ENCODE data around the gene IL1R2. TPM values are rescaled to one million over a fixed set of nuclear protein-coding genes. Genes with fewer than 3 reads are reported as not detected.

IL1R2 gene
- total RNA-seq, 1 experiment from 2014 or later = 0.22 TPM

DNA sequence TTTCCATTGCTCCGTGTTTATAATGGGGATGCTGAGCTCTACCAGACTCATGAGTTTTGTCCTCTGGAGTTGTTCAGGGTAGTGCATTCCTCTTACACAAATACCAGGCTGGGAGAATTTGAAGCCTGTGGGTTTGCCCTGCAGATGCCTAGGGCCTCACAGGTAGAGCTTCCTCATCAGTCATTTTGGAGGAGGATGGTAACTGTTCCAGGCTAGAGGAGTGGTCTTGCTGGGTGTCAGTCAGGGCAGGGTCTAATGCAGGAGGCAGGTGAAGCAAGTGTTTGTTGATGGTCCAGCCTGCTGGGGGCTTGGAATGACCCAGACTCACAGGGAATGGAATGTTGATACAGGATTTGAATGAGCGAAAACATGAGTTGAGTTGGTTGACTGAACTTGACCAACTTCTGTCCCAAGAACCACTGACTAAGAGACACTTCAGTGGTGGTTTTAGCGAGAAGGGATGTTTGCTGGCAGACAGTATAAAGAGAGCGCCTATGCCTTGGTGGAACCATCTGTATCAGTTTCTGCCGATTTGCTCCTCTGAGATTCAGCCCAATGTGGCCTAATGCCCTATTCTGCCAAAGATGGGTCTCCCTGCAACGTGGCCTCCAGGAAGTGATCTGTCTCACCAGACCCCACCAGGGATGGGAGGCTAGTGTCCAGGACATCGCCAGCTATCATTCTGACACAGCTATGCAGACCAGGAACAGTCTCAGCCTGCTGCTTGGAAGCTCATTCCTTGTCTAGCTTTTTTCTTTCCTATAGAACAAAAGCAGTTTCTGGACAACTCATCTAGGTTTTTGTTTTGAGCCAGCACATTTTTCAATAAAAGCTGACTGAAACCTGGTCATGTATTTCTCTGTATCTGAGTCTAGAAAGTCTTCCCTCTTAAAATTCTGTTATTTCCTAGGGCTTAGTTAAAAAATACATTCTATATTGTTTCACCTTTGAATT is 9.3 kb downstream of the IL1R2 start:
- H3K27ac Mint-ChIP-seq = no peak overlapping the region
- H3K9me3 Mint-ChIP-seq = no peaks in the 10 kb centered on the region
- TF ChIP-seq RELA (CRISPR knock-in tag; IDR thresholded peaks at IDR 0.05; ENCODE audit: borderline replicate concordance) (no peak), MYBL2 (CRISPR knock-in tag; IDR thresholded peaks at IDR 0.05) (no peak), ZNF396 (CRISPR knock-in tag; IDR thresholded peaks at IDR 0.05; ENCODE audit: borderline replicate concordance) (no peak), ATF1 (CRISPR knock-in tag; IDR thresholded peaks at IDR 0.05) (no peak), SOX15 (CRISPR knock-in tag; IDR thresholded peaks at IDR 0.05) (no peak)
- TF ChIP-seq, protein P1, sequence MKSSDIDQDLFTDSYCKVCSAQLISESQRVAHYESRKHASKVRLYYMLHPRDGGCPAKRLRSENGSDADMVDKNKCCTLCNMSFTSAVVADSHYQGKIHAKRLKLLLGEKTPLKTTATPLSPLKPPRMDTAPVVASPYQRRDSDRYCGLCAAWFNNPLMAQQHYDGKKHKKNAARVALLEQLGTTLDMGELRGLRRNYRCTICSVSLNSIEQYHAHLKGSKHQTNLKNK (CRISPR knock-in tag; IDR thresholded peaks at IDR 0.05) = no peak
- TF ChIP-seq, protein P2, sequence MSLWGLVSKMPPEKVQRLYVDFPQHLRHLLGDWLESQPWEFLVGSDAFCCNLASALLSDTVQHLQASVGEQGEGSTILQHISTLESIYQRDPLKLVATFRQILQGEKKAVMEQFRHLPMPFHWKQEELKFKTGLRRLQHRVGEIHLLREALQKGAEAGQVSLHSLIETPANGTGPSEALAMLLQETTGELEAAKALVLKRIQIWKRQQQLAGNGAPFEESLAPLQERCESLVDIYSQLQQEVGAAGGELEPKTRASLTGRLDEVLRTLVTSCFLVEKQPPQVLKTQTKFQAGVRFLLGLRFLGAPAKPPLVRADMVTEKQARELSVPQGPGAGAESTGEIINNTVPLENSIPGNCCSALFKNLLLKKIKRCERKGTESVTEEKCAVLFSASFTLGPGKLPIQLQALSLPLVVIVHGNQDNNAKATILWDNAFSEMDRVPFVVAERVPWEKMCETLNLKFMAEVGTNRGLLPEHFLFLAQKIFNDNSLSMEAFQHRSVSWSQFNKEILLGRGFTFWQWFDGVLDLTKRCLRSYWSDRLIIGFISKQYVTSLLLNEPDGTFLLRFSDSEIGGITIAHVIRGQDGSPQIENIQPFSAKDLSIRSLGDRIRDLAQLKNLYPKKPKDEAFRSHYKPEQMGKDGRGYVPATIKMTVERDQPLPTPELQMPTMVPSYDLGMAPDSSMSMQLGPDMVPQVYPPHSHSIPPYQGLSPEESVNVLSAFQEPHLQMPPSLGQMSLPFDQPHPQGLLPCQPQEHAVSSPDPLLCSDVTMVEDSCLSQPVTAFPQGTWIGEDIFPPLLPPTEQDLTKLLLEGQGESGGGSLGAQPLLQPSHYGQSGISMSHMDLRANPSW (CRISPR knock-in tag; conservative IDR thresholded peaks at IDR 0.05; ENCODE audit: low read depth) = no peak
- H3K27me3 Mint-ChIP-seq (ENCODE audit: low read depth) = no peaks in the 10 kb centered on the region; the same call in 1 of the 2 replicates
- no peak for DNase-seq (ENCODE audit: low spot score)
- no peaks in the 10 kb centered on the region for H3K36me3 Mint-ChIP-seq
- no peak for ATAC-seq
- POLR2A ChIA-PET = no interaction called here
- no peak overlapping the region for H3K4me3 Mint-ChIP-seq
- CTCF ChIA-PET = interaction anchor here (1.3 kb wide), 1 partner anchor 250 kb away, joined by 3 read pairs; no protein-coding TSS in a partner anchor
- H3K4me1 Mint-ChIP-seq = no peaks in the 10 kb centered on the region; the same call in 1 of the 2 replicates

GRCh38 chr2:102001767-102002142 is 10.0 kb downstream of the IL1R2 start:
- Mint-ChIP-seq H3K9me3 (no peaks in the 10 kb centered on the region), H3K36me3 (no peaks in the 10 kb centered on the region), H3K4me1 (no peaks in the 10 kb centered on the region; the same call in 1 of the 2 replicates), H3K4me3 (no peak overlapping the region), H3K27me3 (ENCODE audit: low read depth) (no peaks in the 10 kb centered on the region; the same call in 1 of the 2 replicates), H3K27ac (no peak overlapping the region)
- POLR2A ChIA-PET = no interaction called here
- CTCF ChIA-PET = no interaction called here
- no peak for ATAC-seq
- no peak for DNase-seq (ENCODE audit: low spot score)
- TF ChIP-seq E2F1 (CRISPR knock-in tag; IDR thresholded peaks at IDR 0.05) (no peak), PRRX2 (CRISPR knock-in tag; IDR thresholded peaks at IDR 0.05) (no peak), RELA (CRISPR knock-in tag; IDR thresholded peaks at IDR 0.05; ENCODE audit: borderline replicate concordance) (no peak), KAT7 (CRISPR knock-in tag; IDR thresholded peaks at IDR 0.05; ENCODE audit: borderline replicate concordance) (no peak), NR1H2 (CRISPR knock-in tag; IDR thresholded peaks at IDR 0.05) (no peak)
- TF ChIP-seq, protein P3, sequence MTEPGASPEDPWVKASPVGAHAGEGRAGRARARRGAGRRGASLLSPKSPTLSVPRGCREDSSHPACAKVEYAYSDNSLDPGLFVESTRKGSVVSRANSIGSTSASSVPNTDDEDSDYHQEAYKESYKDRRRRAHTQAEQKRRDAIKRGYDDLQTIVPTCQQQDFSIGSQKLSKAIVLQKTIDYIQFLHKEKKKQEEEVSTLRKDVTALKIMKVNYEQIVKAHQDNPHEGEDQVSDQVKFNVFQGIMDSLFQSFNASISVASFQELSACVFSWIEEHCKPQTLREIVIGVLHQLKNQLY (CRISPR knock-in tag; IDR thresholded peaks at IDR 0.05) = no peak
- TF ChIP-seq, protein P4, sequence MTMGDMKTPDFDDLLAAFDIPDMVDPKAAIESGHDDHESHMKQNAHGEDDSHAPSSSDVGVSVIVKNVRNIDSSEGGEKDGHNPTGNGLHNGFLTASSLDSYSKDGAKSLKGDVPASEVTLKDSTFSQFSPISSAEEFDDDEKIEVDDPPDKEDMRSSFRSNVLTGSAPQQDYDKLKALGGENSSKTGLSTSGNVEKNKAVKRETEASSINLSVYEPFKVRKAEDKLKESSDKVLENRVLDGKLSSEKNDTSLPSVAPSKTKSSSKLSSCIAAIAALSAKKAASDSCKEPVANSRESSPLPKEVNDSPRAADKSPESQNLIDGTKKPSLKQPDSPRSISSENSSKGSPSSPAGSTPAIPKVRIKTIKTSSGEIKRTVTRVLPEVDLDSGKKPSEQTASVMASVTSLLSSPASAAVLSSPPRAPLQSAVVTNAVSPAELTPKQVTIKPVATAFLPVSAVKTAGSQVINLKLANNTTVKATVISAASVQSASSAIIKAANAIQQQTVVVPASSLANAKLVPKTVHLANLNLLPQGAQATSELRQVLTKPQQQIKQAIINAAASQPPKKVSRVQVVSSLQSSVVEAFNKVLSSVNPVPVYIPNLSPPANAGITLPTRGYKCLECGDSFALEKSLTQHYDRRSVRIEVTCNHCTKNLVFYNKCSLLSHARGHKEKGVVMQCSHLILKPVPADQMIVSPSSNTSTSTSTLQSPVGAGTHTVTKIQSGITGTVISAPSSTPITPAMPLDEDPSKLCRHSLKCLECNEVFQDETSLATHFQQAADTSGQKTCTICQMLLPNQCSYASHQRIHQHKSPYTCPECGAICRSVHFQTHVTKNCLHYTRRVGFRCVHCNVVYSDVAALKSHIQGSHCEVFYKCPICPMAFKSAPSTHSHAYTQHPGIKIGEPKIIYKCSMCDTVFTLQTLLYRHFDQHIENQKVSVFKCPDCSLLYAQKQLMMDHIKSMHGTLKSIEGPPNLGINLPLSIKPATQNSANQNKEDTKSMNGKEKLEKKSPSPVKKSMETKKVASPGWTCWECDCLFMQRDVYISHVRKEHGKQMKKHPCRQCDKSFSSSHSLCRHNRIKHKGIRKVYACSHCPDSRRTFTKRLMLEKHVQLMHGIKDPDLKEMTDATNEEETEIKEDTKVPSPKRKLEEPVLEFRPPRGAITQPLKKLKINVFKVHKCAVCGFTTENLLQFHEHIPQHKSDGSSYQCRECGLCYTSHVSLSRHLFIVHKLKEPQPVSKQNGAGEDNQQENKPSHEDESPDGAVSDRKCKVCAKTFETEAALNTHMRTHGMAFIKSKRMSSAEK (CRISPR knock-in tag; IDR thresholded peaks at IDR 0.05; ENCODE audit: borderline replicate concordance) = no peak
- TF ChIP-seq, protein P5, sequence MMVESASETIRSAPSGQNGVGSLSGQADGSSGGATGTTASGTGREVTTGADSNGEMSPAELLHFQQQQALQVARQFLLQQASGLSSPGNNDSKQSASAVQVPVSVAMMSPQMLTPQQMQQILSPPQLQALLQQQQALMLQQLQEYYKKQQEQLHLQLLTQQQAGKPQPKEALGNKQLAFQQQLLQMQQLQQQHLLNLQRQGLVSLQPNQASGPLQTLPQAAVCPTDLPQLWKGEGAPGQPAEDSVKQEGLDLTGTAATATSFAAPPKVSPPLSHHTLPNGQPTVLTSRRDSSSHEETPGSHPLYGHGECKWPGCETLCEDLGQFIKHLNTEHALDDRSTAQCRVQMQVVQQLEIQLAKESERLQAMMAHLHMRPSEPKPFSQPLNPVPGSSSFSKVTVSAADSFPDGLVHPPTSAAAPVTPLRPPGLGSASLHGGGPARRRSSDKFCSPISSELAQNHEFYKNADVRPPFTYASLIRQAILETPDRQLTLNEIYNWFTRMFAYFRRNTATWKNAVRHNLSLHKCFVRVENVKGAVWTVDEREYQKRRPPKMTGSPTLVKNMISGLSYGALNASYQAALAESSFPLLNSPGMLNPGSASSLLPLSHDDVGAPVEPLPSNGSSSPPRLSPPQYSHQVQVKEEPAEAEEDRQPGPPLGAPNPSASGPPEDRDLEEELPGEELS (CRISPR knock-in tag; IDR thresholded peaks at IDR 0.05) = no peak
- TF ChIP-seq, protein P6, sequence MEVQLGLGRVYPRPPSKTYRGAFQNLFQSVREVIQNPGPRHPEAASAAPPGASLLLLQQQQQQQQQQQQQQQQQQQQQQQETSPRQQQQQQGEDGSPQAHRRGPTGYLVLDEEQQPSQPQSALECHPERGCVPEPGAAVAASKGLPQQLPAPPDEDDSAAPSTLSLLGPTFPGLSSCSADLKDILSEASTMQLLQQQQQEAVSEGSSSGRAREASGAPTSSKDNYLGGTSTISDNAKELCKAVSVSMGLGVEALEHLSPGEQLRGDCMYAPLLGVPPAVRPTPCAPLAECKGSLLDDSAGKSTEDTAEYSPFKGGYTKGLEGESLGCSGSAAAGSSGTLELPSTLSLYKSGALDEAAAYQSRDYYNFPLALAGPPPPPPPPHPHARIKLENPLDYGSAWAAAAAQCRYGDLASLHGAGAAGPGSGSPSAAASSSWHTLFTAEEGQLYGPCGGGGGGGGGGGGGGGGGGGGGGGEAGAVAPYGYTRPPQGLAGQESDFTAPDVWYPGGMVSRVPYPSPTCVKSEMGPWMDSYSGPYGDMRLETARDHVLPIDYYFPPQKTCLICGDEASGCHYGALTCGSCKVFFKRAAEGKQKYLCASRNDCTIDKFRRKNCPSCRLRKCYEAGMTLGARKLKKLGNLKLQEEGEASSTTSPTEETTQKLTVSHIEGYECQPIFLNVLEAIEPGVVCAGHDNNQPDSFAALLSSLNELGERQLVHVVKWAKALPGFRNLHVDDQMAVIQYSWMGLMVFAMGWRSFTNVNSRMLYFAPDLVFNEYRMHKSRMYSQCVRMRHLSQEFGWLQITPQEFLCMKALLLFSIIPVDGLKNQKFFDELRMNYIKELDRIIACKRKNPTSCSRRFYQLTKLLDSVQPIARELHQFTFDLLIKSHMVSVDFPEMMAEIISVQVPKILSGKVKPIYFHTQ (CRISPR knock-in tag; IDR thresholded peaks at IDR 0.05) = no peak
- TF ChIP-seq, protein P7, sequence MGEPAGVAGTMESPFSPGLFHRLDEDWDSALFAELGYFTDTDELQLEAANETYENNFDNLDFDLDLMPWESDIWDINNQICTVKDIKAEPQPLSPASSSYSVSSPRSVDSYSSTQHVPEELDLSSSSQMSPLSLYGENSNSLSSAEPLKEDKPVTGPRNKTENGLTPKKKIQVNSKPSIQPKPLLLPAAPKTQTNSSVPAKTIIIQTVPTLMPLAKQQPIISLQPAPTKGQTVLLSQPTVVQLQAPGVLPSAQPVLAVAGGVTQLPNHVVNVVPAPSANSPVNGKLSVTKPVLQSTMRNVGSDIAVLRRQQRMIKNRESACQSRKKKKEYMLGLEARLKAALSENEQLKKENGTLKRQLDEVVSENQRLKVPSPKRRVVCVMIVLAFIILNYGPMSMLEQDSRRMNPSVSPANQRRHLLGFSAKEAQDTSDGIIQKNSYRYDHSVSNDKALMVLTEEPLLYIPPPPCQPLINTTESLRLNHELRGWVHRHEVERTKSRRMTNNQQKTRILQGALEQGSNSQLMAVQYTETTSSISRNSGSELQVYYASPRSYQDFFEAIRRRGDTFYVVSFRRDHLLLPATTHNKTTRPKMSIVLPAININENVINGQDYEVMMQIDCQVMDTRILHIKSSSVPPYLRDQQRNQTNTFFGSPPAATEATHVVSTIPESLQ (CRISPR knock-in tag; IDR thresholded peaks at IDR 0.05) = no peak
